C1 segment of cervical spinal cord (tissue), 14 donors: ENCODE results near the gene ADH1B.
"Not testable (repeated sequence)": the region's sequence is repeated elsewhere in the genome, so short reads cannot be mapped to it uniquely, and the experiment has no call there.

Experiments used
- DNase-seq, 14 donors: peaks; one replicate each; lab custom pipeline; 2025; lab: John Stamatoyannopoulos, UW

The ADH1B gene

DNA sequence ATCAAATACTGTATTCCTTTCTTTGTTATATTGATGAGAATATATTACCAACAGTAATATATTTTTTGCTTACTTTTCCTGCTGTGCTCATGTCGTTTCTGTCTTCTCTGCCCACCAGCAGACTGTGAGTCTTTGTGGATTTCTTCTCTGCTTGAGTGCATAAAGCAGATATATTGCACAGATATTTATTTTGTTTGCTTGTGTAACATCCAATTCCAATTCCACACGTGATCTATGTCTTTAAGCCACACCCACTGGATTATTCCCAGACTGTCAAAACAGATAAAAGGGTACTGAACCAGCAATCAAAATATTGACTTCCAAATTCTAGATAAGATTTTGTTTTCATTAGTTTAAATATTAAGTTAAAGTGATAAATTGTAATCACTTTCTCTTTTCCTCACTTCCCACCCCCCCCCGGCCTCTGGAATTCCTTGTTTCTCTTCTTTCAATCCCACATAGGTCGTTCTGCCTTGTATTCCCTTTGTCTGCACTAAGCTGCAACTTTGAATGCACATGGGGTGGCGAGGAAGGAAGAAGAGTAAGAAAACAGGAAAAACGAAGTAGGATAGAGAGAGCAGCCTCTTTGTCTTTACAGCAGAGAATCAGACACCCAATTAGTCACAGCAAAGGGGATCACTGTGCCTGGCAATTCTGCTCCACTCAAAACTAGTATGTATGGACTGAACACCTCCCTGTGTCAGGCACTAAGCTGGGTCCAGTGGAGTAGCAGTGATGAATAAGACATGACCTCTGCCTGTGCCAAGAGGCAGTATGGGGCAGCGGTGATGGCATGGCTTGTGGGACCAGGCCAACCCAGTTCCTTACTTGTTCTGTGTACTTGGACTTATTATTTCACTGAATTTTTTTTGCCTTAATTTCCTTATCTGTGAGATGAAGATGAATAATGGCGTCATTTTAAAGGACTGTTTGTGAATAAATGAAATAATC, at the start of gene ADH1B:
Gene ADH1B, minus strand, starts transcription at position 161 of the 951 bp plus-strand sequence. Its CDS starts 70 bp downstream, at position 91.
- DNase-seq: no peak

- not testable (repeated sequence) for DNase-seq
Measured at GRCh38 chr4:99367817-99368216, 46.6 kb upstream of the ADH1B start.

GRCh38 chr4:99366491-99366890, 45.3 kb upstream of the ADH1B start:
- DNase-seq: no peak

DNA sequence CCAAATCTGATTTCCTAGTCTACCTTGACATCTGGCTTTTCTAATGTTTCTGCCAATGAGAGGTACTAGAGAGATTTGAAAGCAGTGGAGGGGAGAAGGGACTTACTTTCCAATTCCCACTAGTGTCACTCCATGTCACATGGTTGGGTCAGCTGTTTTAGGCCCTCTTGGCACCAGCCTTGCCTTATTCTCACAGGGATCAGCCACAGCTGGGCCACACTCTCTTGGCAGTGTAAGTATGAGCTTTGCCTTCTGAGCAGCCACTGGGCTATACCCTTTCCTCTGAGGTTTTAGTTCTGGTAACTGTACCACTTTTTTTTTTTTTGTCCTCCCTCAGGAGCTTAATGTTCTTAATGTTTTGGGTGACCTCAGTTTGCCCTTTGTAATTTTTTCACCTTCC, 41.6 kb upstream of the ADH1B start:
- DNase-seq: no peak

DNA sequence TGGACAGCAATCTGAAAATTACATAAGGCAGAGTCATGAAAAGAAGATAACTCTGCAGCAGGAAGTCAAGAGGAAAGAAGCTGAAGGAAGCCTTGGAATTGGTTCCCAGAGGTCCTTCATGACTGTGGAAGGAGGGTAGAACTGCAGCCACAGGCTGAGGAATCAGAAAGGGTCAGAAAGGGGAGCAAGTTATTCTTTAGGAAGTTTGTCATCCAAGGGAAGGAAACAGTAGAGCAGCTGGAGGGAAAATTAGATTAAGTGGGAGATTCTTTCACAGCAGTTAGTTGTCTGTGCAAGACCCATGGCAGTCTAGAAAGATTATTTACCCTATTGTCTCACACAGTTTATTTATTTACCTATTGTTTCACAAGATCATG, 40.7 kb upstream of the ADH1B start:
- DNase-seq: no peak

DNA sequence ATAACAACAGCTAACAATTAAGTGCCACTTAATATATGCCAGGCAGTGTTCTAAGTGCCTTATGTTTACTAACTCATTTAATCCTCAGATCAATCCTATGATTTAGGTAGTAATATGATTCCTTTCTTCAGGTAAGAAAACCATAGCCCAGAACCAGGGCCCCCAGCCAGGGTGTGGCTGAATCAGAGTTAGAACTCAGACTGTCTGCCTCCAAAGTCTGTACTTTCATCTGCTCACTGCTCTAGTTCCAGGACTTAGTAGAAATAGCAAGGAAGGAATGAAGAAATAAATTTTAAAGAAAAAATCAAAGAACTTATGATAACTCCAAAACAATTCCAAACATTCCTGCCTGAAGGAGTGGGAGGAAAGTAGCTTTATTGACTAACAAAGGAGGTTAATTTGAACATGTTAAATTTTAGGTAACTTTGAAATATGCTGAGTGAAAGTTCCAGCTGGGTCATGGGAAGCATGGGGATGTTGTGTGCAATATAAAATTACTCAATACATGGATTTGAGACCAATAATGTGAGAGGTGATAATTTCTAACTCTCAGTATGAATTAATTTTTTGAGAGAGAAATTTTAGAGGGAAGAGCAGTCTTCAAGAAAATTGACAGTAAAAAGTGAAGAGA, 40.2 kb upstream of the ADH1B start:
- no peak for DNase-seq

GRCh38 chr4:99359480-99360204, 38.4 kb upstream of the ADH1B start:
- DNase-seq: no peak

- no peak for DNase-seq
Measured at GRCh38 chr4:99357948-99358347, 36.7 kb upstream of the ADH1B start.

- no peak for DNase-seq
Measured at GRCh38 chr4:99356992-99357391, 35.8 kb upstream of the ADH1B start.

DNA sequence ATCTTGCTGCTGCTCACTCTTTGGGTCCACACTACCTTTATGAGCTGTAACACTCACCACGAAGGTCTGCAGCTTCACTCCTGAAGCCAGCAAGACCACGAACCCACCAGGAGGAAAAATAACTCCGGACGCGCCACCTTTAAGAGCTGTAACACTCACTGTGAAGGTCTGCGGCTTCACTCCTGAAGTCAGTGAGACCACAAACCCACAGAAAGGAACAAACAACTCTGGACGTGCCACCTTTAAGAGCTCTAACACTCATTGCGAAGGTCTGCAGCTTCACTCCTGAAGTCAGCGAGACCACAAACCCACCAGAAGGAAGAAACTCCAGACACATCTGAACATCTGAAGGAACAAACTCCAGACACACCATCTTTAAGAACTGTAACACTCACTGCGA, 34.9 kb upstream of the ADH1B start:
- not testable (repeated sequence) for DNase-seq

- DNase-seq: no peak
Measured at GRCh38 chr4:99352602-99353537, 31.7 kb upstream of the ADH1B start, which contains the start of gene ADH1C. Gene ADH1C, minus strand, starts transcription at chr4:99352746. Its CDS starts 71 bp downstream, at chr4:99352675.

- no peak for DNase-seq
Measured at GRCh38 chr4:99351487-99351886, 30.3 kb upstream of the ADH1B start.

DNA sequence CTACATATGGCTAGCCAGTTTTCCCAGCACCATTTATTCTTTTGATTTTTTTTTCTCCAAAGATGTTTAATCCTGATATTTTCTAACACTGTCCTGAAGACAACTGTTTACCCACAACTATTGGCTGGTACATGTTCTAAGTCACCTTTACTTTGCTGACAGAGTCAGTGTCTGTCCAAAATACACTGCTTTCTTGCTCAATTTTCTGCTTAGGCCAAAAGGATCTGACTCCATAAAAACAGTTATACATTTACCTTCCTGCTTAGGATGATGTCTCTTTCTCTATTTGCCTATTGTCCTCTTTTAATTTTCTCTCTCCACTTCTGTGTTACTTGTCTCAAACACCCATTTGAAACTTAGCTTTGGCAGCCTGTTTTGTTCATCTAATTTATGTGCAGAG, 28.1 kb upstream of the ADH1B start:
- no peak for DNase-seq

DNA sequence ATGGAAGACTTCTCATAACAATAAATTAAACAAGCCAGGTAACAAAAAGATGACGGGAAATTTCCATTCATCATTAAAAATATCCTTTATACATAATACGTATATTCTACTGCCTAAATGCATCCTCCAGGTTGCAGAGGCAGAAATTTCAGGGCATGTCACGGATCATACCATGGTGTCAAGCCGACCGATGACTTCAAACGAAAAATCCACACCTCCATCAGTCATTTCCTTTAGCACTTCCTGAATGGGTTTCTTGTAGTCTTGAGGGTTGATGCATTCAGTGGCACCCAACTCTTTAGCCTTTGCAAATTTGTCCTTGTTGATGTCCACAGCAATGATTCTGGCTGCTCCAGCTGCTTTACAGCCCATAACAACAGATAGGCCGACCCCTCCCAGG, 21.4 kb upstream of the ADH1B start:
- DNase-seq: not testable (repeated sequence)

DNA sequence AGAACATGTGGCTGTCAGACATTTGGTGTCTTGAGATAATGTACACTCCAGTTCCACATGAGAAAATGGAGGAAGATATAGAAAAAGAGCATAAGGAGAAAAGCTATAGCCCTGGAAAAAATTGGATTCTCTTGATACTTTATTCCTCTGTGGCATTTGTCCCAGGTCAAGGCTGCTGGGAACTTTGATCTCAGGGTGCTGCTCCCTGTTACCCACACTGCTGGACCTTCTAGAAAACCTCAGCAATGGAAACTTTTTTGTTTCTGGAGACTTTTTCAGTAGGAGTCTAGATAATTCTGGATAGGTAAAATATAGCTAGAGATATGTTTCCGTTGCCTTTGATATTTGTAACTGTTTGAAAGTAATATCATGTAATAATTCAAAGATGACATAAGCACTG, 20.2 kb upstream of the ADH1B start:
- DNase-seq: no peak

DNA sequence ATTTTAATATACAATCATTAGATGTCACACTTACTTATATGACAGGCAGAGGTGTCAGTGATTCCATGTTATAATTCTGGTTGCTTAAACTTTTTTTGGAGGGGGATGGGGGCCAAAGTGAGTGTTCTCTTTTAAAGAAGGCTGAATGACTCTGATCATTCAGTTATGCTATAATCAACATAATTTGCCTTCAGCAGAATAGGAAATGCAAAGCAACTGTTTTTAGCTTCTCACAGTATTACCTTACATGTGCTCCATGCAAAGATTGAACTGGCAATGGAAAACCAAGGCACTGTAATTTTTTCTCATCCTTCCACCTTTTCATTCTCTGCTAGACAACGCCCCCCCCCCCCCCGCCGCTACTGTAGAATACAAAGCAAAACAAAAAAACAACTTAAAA, 18.0 kb upstream of the ADH1B start:
- no peak for DNase-seq

DNA sequence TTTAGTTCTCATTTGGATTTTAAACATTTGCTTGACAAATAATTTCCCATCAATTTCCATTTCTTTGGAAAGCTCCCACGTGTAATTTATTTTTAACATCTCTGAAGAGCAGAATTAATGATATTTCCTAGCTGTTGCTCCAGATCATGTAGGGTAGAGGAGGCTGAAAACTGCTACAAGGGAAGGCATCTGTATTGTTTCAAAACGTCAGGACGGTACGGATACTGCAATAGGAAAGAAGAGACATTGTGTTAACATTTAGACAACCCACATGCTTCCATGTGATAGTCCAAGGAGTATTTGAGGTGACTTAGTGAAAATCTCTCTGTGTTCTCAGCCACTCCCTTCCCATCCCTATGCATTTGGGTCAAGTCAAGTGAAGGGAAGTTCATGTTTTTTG, 15.4 kb upstream of the ADH1B start:
- no peak for DNase-seq

DNA sequence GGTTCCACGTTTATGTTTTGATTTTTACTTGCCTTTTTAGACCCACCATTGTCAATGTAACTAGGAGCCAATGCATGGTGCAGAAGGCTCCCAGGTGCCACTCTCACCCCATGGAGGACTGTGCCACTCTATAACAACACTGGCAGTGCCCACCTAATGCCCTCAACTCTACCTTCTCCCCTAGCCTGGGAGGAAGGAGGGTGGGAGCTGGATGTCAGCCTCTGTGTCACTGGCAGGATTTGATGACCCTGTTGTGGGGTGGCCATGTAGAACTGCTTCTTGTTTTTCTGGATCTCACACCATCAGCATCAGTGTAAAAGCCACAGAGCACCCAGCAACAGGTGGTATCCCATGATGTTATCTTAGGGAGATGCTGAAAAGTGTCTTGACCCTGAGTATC, 13.7 kb upstream of the ADH1B start:
- DNase-seq: no peak

DNA sequence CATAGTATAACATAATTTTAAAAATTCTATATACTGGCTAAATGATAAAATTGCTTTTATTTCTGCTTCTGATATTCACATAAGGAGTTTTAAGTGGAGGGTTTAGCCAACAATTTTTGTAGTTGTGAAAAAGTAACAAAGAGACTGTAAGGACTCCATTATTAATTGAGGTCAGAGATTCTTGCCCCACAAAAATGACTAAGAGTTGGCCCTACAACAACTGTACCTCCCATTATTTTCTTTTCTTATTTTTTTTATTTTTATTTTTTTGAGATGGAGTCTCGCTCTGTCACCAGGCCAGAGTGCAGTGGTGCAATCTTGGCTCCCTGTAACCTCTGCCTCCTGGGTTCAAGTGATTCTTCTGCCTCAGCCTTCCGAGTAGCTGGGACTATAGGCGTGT, 9.4 kb upstream of the ADH1B start:
- no peak for DNase-seq

GRCh38 chr4:99329876-99330275, 8.7 kb upstream of the ADH1B start:
- DNase-seq: no peak

DNA sequence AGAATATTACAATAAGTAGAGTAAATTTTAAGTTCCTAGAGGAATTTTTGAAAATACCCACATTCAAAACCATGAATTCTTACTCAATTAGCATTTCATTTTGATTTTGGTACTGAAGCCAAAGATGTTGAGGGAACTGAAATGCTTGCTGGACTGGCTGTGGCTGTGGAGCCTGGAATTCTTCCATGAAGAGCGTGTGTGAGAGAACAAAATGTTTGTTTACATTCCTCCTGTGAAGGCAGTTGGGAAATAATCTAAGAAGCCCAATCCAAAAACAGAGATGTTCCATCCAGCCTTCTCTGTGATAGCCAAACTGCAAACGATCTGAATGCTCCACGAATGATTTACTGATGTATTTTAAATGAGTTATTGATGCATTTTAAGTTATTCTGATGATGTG, 3.8 kb upstream of the ADH1B start:
- no peak for DNase-seq
